ENCODE results near the gene FCHSD2. TPM values are rescaled to one million over a fixed set of nuclear protein-coding genes. Genes with fewer than 3 reads are reported as not detected.

FCHSD2 gene
- total RNA-seq, 1 donor from 2014 or later: 22.2 TPM

DNA sequence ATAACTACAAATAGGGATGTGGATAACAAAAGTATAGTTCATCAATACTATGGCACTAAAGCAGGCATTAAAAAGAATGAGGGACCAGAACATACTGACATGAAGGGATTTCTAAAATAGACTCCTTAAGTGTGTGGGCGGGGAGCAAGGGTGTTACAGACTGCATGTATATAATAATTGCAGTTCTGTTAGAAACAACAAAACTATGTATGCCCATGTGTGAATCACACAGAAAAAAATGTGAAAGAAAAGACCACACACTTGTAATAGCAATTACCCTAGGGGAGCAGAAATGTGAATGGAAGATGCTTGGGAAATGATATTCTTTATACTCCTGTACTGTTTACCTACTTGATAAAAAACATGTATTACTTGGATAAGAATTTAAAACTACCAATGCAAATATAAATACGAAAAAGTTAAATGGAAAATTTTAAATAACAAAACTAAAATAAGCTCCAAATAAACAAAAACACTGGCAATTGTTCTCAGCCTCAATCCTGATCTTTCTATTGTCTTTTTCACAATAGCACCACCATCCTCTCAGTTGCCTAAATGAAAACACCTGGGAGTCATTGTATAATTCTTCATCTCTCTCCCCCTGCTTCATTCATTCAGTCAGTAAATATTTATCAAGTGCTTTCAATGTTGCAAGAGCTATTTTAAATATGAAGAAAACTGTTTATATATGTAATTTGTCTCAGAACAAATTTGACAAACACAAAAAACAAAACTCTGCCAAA is 129.8 kb downstream of the FCHSD2 start:
- Histone ChIP-seq H3K4me1 (peaks cover 18% of the 10 kb centered on the region), H3K36me3 (peaks cover 5% of the 10 kb centered on the region), H3F3A (ENCODE audit: low read depth) (no peaks in the 10 kb centered on the region), H3K4me3 (no peak overlapping the region), H3K9ac (no peak overlapping the region), H2AFZ (replicated peaks) (no peak overlapping the region), H3K4me2 (peak overlapping the region; percentile 28), H3K79me2 (ENCODE audit: low read depth) (peaks cover 3% of the 10 kb centered on the region), H3K27me3 (no peaks in the 10 kb centered on the region), H4K20me1 (ENCODE audit: low read depth) (no peaks in the 10 kb centered on the region), H3K27ac (peak overlapping the region; percentile 7), H3K9me3 (ENCODE audit: low read depth) (no peaks in the 10 kb centered on the region)
- H3K27me3 Mint-ChIP-seq (ENCODE audit: insufficient read depth, low read depth): peaks cover 5% of the 10 kb centered on the region
- peaks cover 27% of the 10 kb centered on the region for H3K9me3 Mint-ChIP-seq
- no peak overlapping the region for H3K27ac Mint-ChIP-seq
- no peaks in the 10 kb centered on the region for H3K4me1 Mint-ChIP-seq
- H3K36me3 Mint-ChIP-seq: peaks cover 36% of the 10 kb centered on the region
- TF ChIP-seq EZH2 (IDR thresholded peaks at IDR 0.05) (no peak), EZH2phosphoT487 (IDR thresholded peaks at IDR 0.05) (no peak), CTCF (IDR thresholded peaks at IDR 0.05) (no peak)
- no peak overlapping the region for H3K4me3 Mint-ChIP-seq
- DNase-seq (ENCODE audit: low spot score): no peak

GRCh38 chr11:73011126-73011817 is 130.8 kb downstream of the FCHSD2 start:
- Histone ChIP-seq H3K9ac (no peak overlapping the region), H3K4me2 (no peak overlapping the region), H3K4me3 (no peak overlapping the region), H3K4me1 (peaks cover 18% of the 10 kb centered on the region), H3K27me3 (no peaks in the 10 kb centered on the region), H3F3A (ENCODE audit: low read depth) (no peaks in the 10 kb centered on the region), H4K20me1 (ENCODE audit: low read depth) (no peaks in the 10 kb centered on the region), H3K79me2 (ENCODE audit: low read depth) (peaks cover under 1% of the 10 kb centered on the region), H3K36me3 (peaks cover 5% of the 10 kb centered on the region), H2AFZ (replicated peaks) (no peak overlapping the region), H3K27ac (no peak overlapping the region), H3K9me3 (ENCODE audit: low read depth) (no peaks in the 10 kb centered on the region)
- peaks cover 40% of the 10 kb centered on the region for H3K36me3 Mint-ChIP-seq
- no peak for DNase-seq (ENCODE audit: low spot score)
- peaks cover 27% of the 10 kb centered on the region for H3K9me3 Mint-ChIP-seq
- H3K4me3 Mint-ChIP-seq: no peak overlapping the region
- TF ChIP-seq CTCF (IDR thresholded peaks at IDR 0.05) (no peak), EZH2 (IDR thresholded peaks at IDR 0.05) (no peak)
- H3K27ac Mint-ChIP-seq: no peak overlapping the region
- peaks cover 5% of the 10 kb centered on the region for H3K27me3 Mint-ChIP-seq (ENCODE audit: insufficient read depth, low read depth)
- no peaks in the 10 kb centered on the region for H3K4me1 Mint-ChIP-seq

GRCh38 chr11:73009972-73010371 is 132.1 kb downstream of the FCHSD2 start:
- no peak overlapping the region for H2AFZ ChIP-seq (replicated peaks)
- H4K20me1 ChIP-seq (ENCODE audit: low read depth): no peaks in the 10 kb centered on the region
- H3F3A ChIP-seq (ENCODE audit: low read depth): no peaks in the 10 kb centered on the region
- H3K27me3 ChIP-seq: no peaks in the 10 kb centered on the region
- H3K79me2 ChIP-seq (ENCODE audit: low read depth): no peaks in the 10 kb centered on the region
- DNase-seq (ENCODE audit: low spot score): no peak
- peaks cover 5% of the 10 kb centered on the region for H3K36me3 ChIP-seq
- H3K4me3 Mint-ChIP-seq: no peak overlapping the region
- H3K27ac ChIP-seq: no peak overlapping the region
- peaks cover 18% of the 10 kb centered on the region for H3K4me1 ChIP-seq
- H3K27me3 Mint-ChIP-seq (ENCODE audit: insufficient read depth, low read depth): peaks cover 5% of the 10 kb centered on the region
- H3K4me2 ChIP-seq: no peak overlapping the region
- no peaks in the 10 kb centered on the region for H3K9me3 ChIP-seq (ENCODE audit: low read depth)
- peaks cover 47% of the 10 kb centered on the region for H3K36me3 Mint-ChIP-seq
- no peak overlapping the region for H3K4me3 ChIP-seq
- H3K9ac ChIP-seq: no peak overlapping the region
- peaks cover 27% of the 10 kb centered on the region for H3K9me3 Mint-ChIP-seq
- TF ChIP-seq CTCF (IDR thresholded peaks at IDR 0.05) (no peak), EZH2phosphoT487 (IDR thresholded peaks at IDR 0.05) (no peak)
- H3K27ac Mint-ChIP-seq: no peak overlapping the region
- no peaks in the 10 kb centered on the region for H3K4me1 Mint-ChIP-seq
